ENCODE measurements around the gene C6orf163.

The C6orf163 gene

DNA sequence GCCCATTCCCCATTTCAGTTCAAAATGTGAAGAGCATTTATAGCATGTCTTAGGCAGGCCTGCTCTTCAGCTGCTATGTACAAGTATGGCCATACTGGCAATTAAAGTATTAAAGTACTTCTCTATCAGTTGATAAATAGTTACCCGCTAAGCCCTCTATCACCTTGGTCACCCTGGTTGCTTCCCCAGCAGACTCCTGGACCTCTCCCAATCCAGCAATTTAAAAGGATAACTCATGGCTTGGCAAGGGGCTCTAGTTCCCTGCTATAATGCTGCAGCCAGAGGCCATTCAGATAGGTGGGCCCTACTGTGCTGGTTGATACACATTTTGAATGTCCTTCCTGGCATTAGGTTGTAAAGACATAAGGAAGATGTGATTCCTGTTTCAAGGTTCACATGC is 7.0 kb downstream of the C6orf163 start:
- Histone ChIP-seq H3K4me3 (ENCODE audit: control insufficient read depth in 1 of 7, extremely low read depth in 1 of 7, insufficient read depth in 4 of 7, low read depth in 2 of 7, low read length in 6 of 7) (no peak overlapping the region), H3K27me3 (replicated peaks in 2 of 5; ENCODE audit: control insufficient read depth in 4 of 5, insufficient read depth in 5 of 5, low read length in 4 of 5) (no peaks in the 10 kb centered on the region), H3K36me3 (ENCODE audit: control insufficient read depth in 4 of 4, insufficient read depth in 4 of 4, low read length in 3 of 4) (peaks cover 0 to 2% (median 0%) of the 10 kb centered on the region in 4 experiments), H3K27ac (ENCODE audit: insufficient read depth in 1 of 2, low read depth in 1 of 2, low read length in 2 of 2, poor library complexity in 1 of 2, severe bottlenecking in 2 of 2) (no peak overlapping the region), H3K4me1 (ENCODE audit: control extremely low read depth in 1 of 4, control insufficient read depth in 4 of 4, insufficient read depth in 4 of 4, low read length in 3 of 4) (no peaks in the 10 kb centered on the region), H3K9me3 (ENCODE audit: control extremely low read depth in 1 of 5, control insufficient read depth in 4 of 5, insufficient read depth in 2 of 5, low read depth in 1 of 5, low read length in 4 of 5) (no peaks in the 10 kb centered on the region)
- DNase-seq = no peak
- CTCF ChIA-PET = no interaction called here
- WGBS (ENCODE audit: insufficient coverage) = 91% methylated on average over 1 of the region's 1 CpG
- POLR2A ChIA-PET = no interaction called here

GRCh38 chr6:87356181-87356580 is 11.6 kb downstream of the C6orf163 start:
- CTCF ChIA-PET = no interaction called here
- H3K36me3 ChIP-seq (ENCODE audit: control insufficient read depth in 4 of 4, insufficient read depth in 4 of 4, low read length in 3 of 4) = peaks cover 0 to 2% (median 0%) of the 10 kb centered on the region in 4 experiments
- DNase-seq = no peak
- no peak overlapping the region for H3K27ac ChIP-seq (ENCODE audit: insufficient read depth in 1 of 2, low read depth in 1 of 2, low read length in 2 of 2, poor library complexity in 1 of 2, severe bottlenecking in 2 of 2)
- no peaks in the 10 kb centered on the region for H3K27me3 ChIP-seq (replicated peaks in 2 of 5; ENCODE audit: control insufficient read depth in 4 of 5, insufficient read depth in 5 of 5, low read length in 4 of 5)
- H3K9me3 ChIP-seq (ENCODE audit: control extremely low read depth in 1 of 5, control insufficient read depth in 4 of 5, insufficient read depth in 2 of 5, low read depth in 1 of 5, low read length in 4 of 5) = no peaks in the 10 kb centered on the region
- H3K4me3 ChIP-seq (ENCODE audit: control insufficient read depth in 1 of 7, extremely low read depth in 1 of 7, insufficient read depth in 4 of 7, low read depth in 2 of 7, low read length in 6 of 7) = no peak overlapping the region
- WGBS (ENCODE audit: insufficient coverage) = 100% methylated on average over 2 of the region's 4 CpGs
- POLR2A ChIA-PET = no interaction called here
- H3K4me1 ChIP-seq (ENCODE audit: control extremely low read depth in 1 of 4, control insufficient read depth in 4 of 4, insufficient read depth in 4 of 4, low read length in 3 of 4) = no peaks in the 10 kb centered on the region

DNA sequence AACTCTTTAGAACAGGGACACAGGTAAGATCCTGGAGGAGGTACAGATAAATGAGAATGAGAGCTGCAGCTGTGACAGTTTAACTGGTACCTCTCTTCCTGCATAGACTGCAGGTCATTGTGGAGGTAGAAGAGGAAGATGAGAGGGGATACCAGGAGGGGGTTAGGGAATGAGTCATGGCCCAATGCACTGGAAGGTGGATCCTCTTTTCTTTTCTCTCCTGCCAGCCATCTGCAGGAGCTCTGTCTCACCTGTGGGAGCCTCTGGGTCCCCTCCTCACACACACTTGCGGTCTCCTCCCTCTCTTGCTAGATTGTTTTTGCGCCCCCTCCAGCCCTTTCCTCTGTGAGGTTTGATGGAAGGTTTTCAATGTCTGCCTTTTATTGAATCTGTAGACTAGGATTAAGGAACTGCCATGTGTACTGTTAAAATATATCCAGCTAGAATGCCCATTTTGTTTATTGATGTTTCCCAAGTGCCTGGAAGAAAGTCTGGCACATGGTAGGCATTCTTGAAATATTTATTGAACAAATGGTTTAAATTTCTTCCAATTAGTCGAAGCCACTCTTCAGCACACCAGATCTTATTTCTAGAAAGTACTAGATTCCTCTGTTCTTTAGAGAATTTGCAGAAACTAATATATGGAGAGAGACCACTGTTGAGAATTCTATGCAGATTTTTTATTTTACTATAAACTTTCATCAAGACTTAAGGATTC is 13.0 kb downstream of the C6orf163 start:
- Histone ChIP-seq H3K36me3 (ENCODE audit: control insufficient read depth in 4 of 4, insufficient read depth in 4 of 4, low read length in 3 of 4) (peaks cover 0 to 2% (median 0%) of the 10 kb centered on the region in 4 experiments), H3K4me3 (ENCODE audit: control insufficient read depth in 1 of 7, extremely low read depth in 1 of 7, insufficient read depth in 4 of 7, low read depth in 2 of 7, low read length in 6 of 7) (no peak overlapping the region), H3K27me3 (replicated peaks in 2 of 5; ENCODE audit: control insufficient read depth in 4 of 5, insufficient read depth in 5 of 5, low read length in 4 of 5) (no peaks in the 10 kb centered on the region), H3K9me3 (ENCODE audit: control extremely low read depth in 1 of 5, control insufficient read depth in 4 of 5, insufficient read depth in 2 of 5, low read depth in 1 of 5, low read length in 4 of 5) (no peaks in the 10 kb centered on the region), H3K4me1 (ENCODE audit: control extremely low read depth in 1 of 4, control insufficient read depth in 4 of 4, insufficient read depth in 4 of 4, low read length in 3 of 4) (no peaks in the 10 kb centered on the region), H3K27ac (ENCODE audit: insufficient read depth in 1 of 2, low read depth in 1 of 2, low read length in 2 of 2, poor library complexity in 1 of 2, severe bottlenecking in 2 of 2) (no peak overlapping the region)
- WGBS (ENCODE audit: insufficient coverage) = no CpG with 5 or more reads among the region's 3 CpGs
- CTCF ChIA-PET = no interaction called here
- POLR2A ChIA-PET = no interaction called here
- DNase-seq = no peak

- Histone ChIP-seq H3K27ac (ENCODE audit: insufficient read depth in 1 of 2, low read depth in 1 of 2, low read length in 2 of 2, poor library complexity in 1 of 2, severe bottlenecking in 2 of 2) (no peak overlapping the region), H3K36me3 (ENCODE audit: control insufficient read depth in 4 of 4, insufficient read depth in 4 of 4, low read length in 3 of 4) (no peaks in the 10 kb centered on the region), H3K4me3 (ENCODE audit: control insufficient read depth in 1 of 7, extremely low read depth in 1 of 7, insufficient read depth in 4 of 7, low read depth in 2 of 7, low read length in 6 of 7) (no peak overlapping the region), H3K27me3 (replicated peaks in 2 of 5; ENCODE audit: control insufficient read depth in 4 of 5, insufficient read depth in 5 of 5, low read length in 4 of 5) (no peaks in the 10 kb centered on the region), H3K4me1 (ENCODE audit: control extremely low read depth in 1 of 4, control insufficient read depth in 4 of 4, insufficient read depth in 4 of 4, low read length in 3 of 4) (no peaks in the 10 kb centered on the region), H3K9me3 (ENCODE audit: control extremely low read depth in 1 of 5, control insufficient read depth in 4 of 5, insufficient read depth in 2 of 5, low read depth in 1 of 5, low read length in 4 of 5) (peaks cover 0 to 15% (median 7%) of the 10 kb centered on the region in 5 experiments)
- 79% methylated on average over 3 of the region's 5 CpGs for WGBS (ENCODE audit: insufficient coverage)
- POLR2A ChIA-PET = no interaction called here
- DNase-seq = peak; percentile 19 to 60 (median 34)
- CTCF ChIA-PET = no interaction called here
Observed at GRCh38 chr6:87364602-87365252, 20.1 kb downstream of the C6orf163 start.

- WGBS (ENCODE audit: insufficient coverage) = 94% methylated on average over 2 of the region's 4 CpGs
- DNase-seq = no peak
- POLR2A ChIA-PET = no interaction called here
Observed at GRCh38 chr6:87366072-87366827, 21.6 kb downstream of the C6orf163 start.

DNA sequence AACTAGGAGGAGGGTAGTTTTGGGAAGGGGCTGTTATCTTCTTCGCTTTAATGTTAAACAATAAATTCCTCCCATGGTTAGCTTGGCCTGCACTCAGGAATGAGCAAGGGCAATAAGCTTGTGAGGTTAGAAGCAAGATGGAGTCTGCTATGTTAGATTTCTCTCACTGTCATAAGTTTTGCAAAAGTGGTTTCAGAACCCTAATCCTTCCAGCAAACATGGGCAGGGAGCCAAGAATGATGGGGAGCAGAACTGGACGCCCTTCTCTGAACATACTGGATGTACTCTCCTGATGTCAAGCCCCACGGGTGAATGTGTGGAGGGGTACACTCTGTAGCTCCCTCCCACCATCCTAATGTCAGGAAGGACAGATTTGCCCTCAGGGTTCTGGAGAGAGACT is 22.3 kb downstream of the C6orf163 start:
- H3K27me3 ChIP-seq (replicated peaks in 2 of 5; ENCODE audit: control insufficient read depth in 4 of 5, insufficient read depth in 5 of 5, low read length in 4 of 5) = no peaks in the 10 kb centered on the region
- H3K4me3 ChIP-seq (ENCODE audit: control insufficient read depth in 1 of 7, extremely low read depth in 1 of 7, insufficient read depth in 4 of 7, low read depth in 2 of 7, low read length in 6 of 7) = no peak overlapping the region
- no peaks in the 10 kb centered on the region for H3K36me3 ChIP-seq (ENCODE audit: control insufficient read depth in 4 of 4, insufficient read depth in 4 of 4, low read length in 3 of 4)
- 93% methylated on average over 3 of the region's 3 CpGs for WGBS (ENCODE audit: insufficient coverage)
- no peak overlapping the region for H3K27ac ChIP-seq (ENCODE audit: insufficient read depth in 1 of 2, low read depth in 1 of 2, low read length in 2 of 2, poor library complexity in 1 of 2, severe bottlenecking in 2 of 2)
- ChIA-PET CTCF (no interaction called here), POLR2A (no interaction called here)
- peaks cover 0 to 15% (median 7%) of the 10 kb centered on the region in 5 experiments for H3K9me3 ChIP-seq (ENCODE audit: control extremely low read depth in 1 of 5, control insufficient read depth in 4 of 5, insufficient read depth in 2 of 5, low read depth in 1 of 5, low read length in 4 of 5)
- no peaks in the 10 kb centered on the region for H3K4me1 ChIP-seq (ENCODE audit: control extremely low read depth in 1 of 4, control insufficient read depth in 4 of 4, insufficient read depth in 4 of 4, low read length in 3 of 4)
- no peak for DNase-seq

More at GRCh38 chr6:87366072-87366827, 21.6 kb downstream of the C6orf163 start:
- Histone ChIP-seq H3K27me3 (replicated peaks in 2 of 5; ENCODE audit: control insufficient read depth in 4 of 5, insufficient read depth in 5 of 5, low read length in 4 of 5) (no peaks in the 10 kb centered on the region), H3K9me3 (ENCODE audit: control extremely low read depth in 1 of 5, control insufficient read depth in 4 of 5, insufficient read depth in 2 of 5, low read depth in 1 of 5, low read length in 4 of 5) (peaks cover 0 to 15% (median 7%) of the 10 kb centered on the region in 5 experiments), H3K4me1 (ENCODE audit: control extremely low read depth in 1 of 4, control insufficient read depth in 4 of 4, insufficient read depth in 4 of 4, low read length in 3 of 4) (no peaks in the 10 kb centered on the region), H3K4me3 (ENCODE audit: control insufficient read depth in 1 of 7, extremely low read depth in 1 of 7, insufficient read depth in 4 of 7, low read depth in 2 of 7, low read length in 6 of 7) (no peak overlapping the region), H3K36me3 (ENCODE audit: control insufficient read depth in 4 of 4, insufficient read depth in 4 of 4, low read length in 3 of 4) (no peaks in the 10 kb centered on the region), H3K27ac (ENCODE audit: insufficient read depth in 1 of 2, low read depth in 1 of 2, low read length in 2 of 2, poor library complexity in 1 of 2, severe bottlenecking in 2 of 2) (no peak overlapping the region)
- CTCF ChIA-PET = no interaction called here

- no peak for DNase-seq
- no peaks in the 10 kb centered on the region for H3K36me3 ChIP-seq (ENCODE audit: control insufficient read depth in 4 of 4, insufficient read depth in 4 of 4, low read length in 3 of 4)
- no peaks in the 10 kb centered on the region for H3K27me3 ChIP-seq (replicated peaks in 2 of 5; ENCODE audit: control insufficient read depth in 4 of 5, insufficient read depth in 5 of 5, low read length in 4 of 5)
- H3K9me3 ChIP-seq (ENCODE audit: control extremely low read depth in 1 of 5, control insufficient read depth in 4 of 5, insufficient read depth in 2 of 5, low read depth in 1 of 5, low read length in 4 of 5) = peaks cover 0 to 11% (median 8%) of the 10 kb centered on the region in 5 experiments
- no peak overlapping the region for H3K27ac ChIP-seq (ENCODE audit: insufficient read depth in 1 of 2, low read depth in 1 of 2, low read length in 2 of 2, poor library complexity in 1 of 2, severe bottlenecking in 2 of 2)
- H3K4me1 ChIP-seq (ENCODE audit: control extremely low read depth in 1 of 4, control insufficient read depth in 4 of 4, insufficient read depth in 4 of 4, low read length in 3 of 4) = no peaks in the 10 kb centered on the region
- H3K4me3 ChIP-seq (ENCODE audit: control insufficient read depth in 1 of 7, extremely low read depth in 1 of 7, insufficient read depth in 4 of 7, low read depth in 2 of 7, low read length in 6 of 7) = no peak overlapping the region
- ChIA-PET POLR2A (no interaction called here), CTCF (no interaction called here)
- WGBS (ENCODE audit: insufficient coverage) = no CpG with 5 or more reads among the region's 2 CpGs
Observed at GRCh38 chr6:87373377-87373776, 28.8 kb downstream of the C6orf163 start.
